Measurements from ENCODE around the gene RAD51C.

DNA sequence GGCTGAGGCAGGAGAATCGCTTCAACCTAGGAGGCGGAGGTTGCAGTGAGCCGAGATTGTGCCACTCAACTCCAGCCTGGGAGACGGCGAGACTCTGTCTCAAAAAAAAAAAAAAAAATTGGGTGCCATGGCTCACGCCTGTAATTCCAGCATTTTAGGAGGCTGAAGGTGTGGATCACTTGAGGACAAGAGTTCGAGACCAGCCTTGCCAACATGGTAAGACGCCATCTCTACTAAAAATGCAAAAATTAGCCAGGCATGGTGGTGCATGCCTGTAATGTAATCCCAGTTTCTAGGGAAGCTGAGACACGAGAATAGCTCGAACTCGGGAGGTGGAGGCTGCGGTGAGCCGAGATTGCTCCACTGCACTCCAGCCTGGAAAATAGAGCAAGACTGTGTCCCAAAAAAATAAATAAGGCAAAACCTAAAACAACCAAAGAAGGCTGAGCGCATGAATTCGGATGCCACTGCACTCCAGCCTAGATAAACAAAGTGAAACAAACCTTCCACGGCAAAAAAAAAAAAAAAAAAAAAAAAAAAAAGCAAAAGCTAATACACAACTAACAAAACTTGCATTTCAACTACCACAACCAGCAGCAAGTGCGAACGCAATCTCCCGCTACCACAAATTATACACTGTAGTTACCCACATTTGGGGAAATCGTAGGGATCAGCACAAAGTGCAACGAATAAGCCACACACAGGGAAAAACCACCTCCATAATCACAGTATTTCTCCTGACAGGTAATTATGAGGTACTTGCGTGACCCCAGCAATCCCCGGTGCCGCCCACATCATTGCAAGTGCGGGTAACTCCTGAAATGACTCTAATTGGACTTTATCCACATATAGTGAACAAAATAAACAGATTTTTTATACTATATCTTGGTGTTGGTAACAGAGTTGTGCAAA is 26.2 kb upstream of the RAD51C start:
- TF ChIP-seq EZH2 (IDR thresholded peaks at IDR 0.05; ENCODE audit: insufficient read depth, low read length): no peak
- TF ChIP-seq, protein P1, sequence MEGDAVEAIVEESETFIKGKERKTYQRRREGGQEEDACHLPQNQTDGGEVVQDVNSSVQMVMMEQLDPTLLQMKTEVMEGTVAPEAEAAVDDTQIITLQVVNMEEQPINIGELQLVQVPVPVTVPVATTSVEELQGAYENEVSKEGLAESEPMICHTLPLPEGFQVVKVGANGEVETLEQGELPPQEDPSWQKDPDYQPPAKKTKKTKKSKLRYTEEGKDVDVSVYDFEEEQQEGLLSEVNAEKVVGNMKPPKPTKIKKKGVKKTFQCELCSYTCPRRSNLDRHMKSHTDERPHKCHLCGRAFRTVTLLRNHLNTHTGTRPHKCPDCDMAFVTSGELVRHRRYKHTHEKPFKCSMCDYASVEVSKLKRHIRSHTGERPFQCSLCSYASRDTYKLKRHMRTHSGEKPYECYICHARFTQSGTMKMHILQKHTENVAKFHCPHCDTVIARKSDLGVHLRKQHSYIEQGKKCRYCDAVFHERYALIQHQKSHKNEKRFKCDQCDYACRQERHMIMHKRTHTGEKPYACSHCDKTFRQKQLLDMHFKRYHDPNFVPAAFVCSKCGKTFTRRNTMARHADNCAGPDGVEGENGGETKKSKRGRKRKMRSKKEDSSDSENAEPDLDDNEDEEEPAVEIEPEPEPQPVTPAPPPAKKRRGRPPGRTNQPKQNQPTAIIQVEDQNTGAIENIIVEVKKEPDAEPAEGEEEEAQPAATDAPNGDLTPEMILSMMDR (IDR thresholded peaks at IDR 0.05; ENCODE audit: insufficient read depth, low read depth, low read length): no peak
